Measurements from ENCODE around the gene ARFRP1.
"Not testable (repeated sequence)": the region's sequence is repeated elsewhere in the genome, so short reads cannot be mapped to it uniquely, and the experiment has no call there.

The ARFRP1 gene

GRCh38 chr20:63732118-63733095 is 24.6 kb upstream of the ARFRP1 start:
- no peak for DNase-seq

- no peak for DNase-seq
Measured at GRCh38 chr20:63731410-63731809, 23.6 kb upstream of the ARFRP1 start.

- peak; percentile 4 for DNase-seq
Measured at GRCh38 chr20:63730189-63730733, 22.5 kb upstream of the ARFRP1 start.

GRCh38 chr20:63722967-63723622 is 15.3 kb upstream of the ARFRP1 start:
- DNase-seq: not testable (repeated sequence)

- DNase-seq: no peak
Measured at GRCh38 chr20:63718996-63719395, 11.2 kb upstream of the ARFRP1 start.

GRCh38 chr20:63714858-63715257 is 7.1 kb upstream of the ARFRP1 start:
- no peak for DNase-seq

GRCh38 chr20:63712191-63712590 is 4.4 kb upstream of the ARFRP1 start:
- no peak for DNase-seq

GRCh38 chr20:63711085-63711645 is 3.4 kb upstream of the ARFRP1 start:
- no peak for DNase-seq

GRCh38 chr20:63709149-63709527 is 1.4 kb upstream of the ARFRP1 start:
- DNase-seq: no peak

GRCh38 chr20:63708301-63709148 is 749 bp upstream of the ARFRP1 start:
- no peak for DNase-seq

- peak; percentile 74 for DNase-seq
Measured at GRCh38 chr20:63706852-63707557, 771 bp downstream of the ARFRP1 start.

GRCh38 chr20:63706027-63706695 is 1.6 kb downstream of the ARFRP1 start:
- no peak for DNase-seq

GRCh38 chr20:63705232-63706026 is 2.3 kb downstream of the ARFRP1 start:
- DNase-seq: no peak

- no peak for DNase-seq
Measured at GRCh38 chr20:63704749-63705117, 3.0 kb downstream of the ARFRP1 start.

GRCh38 chr20:63703976-63704748 is 3.6 kb downstream of the ARFRP1 start:
- DNase-seq: no peak

- DNase-seq: no peak
Measured at GRCh38 chr20:63703471-63703975, 4.3 kb downstream of the ARFRP1 start.

GRCh38 chr20:63702751-63703470 is 4.9 kb downstream of the ARFRP1 start:
- DNase-seq: no peak

GRCh38 chr20:63702036-63702665 is 5.6 kb downstream of the ARFRP1 start:
- no peak for DNase-seq
